ENCODE results near the gene HOXA13.

HOXA13 gene

DNA sequence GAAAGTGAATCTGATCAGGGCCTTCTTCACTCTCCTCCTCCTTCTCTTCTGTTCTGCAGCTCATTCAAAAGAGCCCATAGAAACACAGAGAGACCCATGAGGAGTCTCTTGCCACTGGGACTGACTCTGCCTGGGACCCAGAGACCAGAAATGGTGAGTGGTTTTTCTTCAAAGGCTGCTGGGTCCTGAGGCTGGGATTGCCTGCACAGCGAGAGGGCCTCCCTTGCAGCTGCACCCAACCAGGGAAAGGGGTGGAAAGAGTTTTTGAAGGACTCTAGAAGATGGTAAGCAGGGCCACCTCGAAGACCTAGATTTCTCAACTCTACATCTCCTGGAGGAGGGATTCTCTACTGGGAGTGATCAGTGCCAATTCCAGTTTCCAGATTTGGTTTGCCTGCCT is 15.5 kb upstream of the HOXA13 start:
- Mint-ChIP-seq H3K4me3 (no peak overlapping the region), H3K36me3 (no peaks in the 10 kb centered on the region), H3K27ac (no peak overlapping the region), H3K9me3 (no peaks in the 10 kb centered on the region), H3K4me1 (peaks cover 12% of the 10 kb centered on the region), H3K27me3 (peaks cover 67% of the 10 kb centered on the region)

DNA sequence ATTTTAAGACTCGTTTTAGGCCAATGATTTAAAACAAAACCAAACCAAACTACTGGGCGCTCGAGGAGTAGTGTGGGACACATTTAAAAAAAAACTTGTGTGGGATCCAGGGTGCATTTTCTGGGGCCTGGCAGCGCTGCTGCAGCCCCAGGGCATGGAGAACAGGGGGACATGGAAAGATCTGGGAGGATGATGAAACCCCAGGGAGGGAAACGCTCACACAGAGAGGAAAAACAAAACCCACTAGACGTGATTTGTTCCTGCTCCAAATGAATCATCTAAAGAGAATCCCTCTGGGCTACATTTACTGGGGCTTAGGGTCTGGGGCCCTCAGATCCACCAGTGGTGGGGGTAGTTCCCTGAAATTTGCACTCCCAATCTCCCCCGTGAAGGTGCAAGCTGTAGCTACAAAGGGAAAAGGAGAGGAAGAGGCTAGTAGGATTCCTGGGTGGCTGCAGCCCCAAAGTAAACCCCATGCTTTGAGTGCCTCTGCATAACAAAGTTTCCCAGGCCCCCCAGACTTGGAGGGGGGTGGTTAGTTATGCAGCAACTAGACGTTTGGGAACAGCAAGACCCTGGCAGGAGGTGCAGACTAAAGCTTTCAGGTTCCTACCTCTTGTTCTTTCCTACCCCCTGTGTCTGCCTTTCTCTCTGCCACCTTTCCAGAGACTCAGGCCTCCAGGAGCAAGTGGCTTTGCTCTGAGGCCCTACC is 14.5 kb upstream of the HOXA13 start:
- Mint-ChIP-seq H3K27me3 (peaks cover 62% of the 10 kb centered on the region), H3K4me1 (peaks cover 15% of the 10 kb centered on the region), H3K27ac (no peak overlapping the region), H3K4me3 (no peak overlapping the region), H3K9me3 (no peaks in the 10 kb centered on the region), H3K36me3 (no peaks in the 10 kb centered on the region)

DNA sequence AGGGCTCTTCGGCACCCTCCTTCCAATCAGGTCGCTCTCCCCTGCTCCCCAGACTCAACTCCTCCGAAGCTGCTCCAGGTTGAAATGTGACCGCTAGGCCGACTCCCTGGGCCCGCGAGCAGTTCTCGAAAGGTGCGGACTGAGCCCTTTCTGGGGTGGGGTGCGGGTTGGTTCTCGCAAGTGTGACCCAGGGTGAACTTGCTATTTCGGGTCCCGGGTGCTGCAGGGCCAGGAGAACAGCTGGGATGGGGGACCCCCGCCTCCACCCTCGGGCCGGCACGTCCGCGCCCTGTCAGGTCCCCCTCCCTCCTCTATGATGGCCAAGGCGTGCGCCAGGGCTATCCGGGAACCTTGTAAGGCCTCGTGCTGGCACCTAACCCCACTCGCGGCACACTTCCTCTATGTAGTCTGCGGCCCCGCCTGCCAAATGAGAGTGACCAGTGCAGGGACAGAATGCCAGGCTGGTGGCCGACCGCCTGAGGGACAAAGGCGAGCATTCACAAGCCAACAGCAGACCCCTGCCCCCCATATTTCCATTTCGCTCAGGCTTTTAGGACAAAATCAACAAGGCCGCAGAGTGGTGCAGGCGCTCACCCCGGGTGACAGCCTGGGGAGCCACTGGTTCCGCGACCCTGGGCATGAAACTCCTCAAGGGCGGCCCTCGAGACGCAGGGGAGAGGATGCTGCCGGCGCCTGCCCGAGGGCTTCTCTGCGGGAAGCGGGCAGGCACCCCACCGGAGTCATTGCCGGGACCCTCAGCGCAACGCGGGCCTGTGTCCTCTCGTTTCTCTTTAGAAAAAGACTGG is 13.7 kb upstream of the HOXA13 start:
- no peaks in the 10 kb centered on the region for H3K36me3 Mint-ChIP-seq
- peaks cover 15% of the 10 kb centered on the region for H3K4me1 Mint-ChIP-seq
- H3K4me3 Mint-ChIP-seq, result no peak overlapping the region
- no peak overlapping the region for H3K27ac Mint-ChIP-seq
- H3K27me3 Mint-ChIP-seq, result peaks cover 64% of the 10 kb centered on the region
- H3K9me3 Mint-ChIP-seq, result no peaks in the 10 kb centered on the region

DNA sequence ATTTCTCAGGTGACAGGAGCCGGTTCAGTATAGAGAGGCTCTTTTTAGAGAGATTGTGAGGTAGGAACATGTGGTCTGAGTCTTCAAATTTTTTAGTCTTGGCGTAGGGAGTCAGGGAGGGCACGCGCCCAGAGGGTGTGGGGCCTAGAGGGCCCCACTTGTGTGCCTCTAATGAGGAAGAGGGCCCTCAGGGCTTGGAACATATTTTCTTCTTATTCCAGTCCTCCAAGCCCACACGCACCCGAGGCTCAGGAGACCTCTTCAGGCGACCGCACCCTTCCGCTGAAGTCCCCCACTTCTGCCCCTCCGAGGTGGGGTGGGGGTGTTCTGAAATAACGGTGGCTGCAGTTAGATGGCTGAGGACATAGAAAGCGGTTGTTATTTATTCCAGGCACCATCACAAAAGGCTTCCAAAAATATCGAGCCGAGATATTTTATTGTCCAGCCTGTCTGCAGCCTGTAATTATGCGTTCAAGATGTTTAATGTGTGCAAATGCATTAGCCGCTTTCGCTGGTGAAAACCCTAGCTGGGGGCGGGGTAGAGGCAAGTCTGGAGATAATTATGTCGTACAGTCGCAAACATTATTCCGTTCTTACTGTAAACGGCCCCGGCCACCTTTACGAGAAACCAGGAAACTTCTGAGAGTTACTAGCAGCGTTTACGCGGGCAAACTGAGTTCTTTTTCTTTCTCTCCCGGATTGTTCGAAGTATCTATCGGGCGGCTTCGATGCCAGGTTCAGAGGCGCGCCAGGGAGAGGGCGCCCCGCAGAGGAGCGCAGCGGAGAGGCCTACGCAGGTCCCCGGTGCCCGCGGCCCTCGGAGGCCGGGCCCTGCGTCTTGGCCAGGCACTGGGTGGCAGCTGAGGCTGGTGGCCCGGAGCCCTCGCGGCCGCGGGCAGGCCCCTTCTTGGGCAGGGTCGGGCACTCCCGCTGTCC is 12.9 kb upstream of the HOXA13 start:
- Mint-ChIP-seq H3K9me3 (no peaks in the 10 kb centered on the region), H3K4me1 (peaks cover 15% of the 10 kb centered on the region), H3K27ac (no peak overlapping the region), H3K27me3 (peaks cover 67% of the 10 kb centered on the region), H3K4me3 (no peak overlapping the region), H3K36me3 (no peaks in the 10 kb centered on the region)

DNA sequence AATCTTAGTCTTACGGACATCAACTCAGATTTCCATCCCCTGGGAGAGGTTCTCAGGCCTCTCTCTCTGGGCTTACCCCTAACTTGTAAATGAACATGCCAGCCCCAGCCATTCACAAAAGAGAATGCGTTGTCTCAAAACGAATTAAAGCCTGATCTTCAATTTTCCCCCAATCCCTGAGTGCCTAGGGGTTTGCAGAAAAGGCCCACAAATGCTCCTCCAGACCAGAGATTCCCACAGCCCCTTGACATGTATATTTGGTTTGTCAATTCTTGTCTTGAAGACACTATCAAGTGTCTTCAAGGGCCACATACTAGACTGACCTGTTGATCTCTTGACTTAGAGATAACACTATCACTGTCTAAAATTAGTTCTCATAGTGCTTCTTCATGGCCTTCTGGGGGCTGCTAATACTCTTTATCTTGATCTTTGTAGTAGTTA is 11.9 kb upstream of the HOXA13 start:
- Mint-ChIP-seq H3K27ac (no peak overlapping the region), H3K9me3 (no peaks in the 10 kb centered on the region), H3K27me3 (peaks cover 68% of the 10 kb centered on the region), H3K4me1 (peaks cover 15% of the 10 kb centered on the region), H3K36me3 (no peaks in the 10 kb centered on the region), H3K4me3 (no peak overlapping the region)

DNA sequence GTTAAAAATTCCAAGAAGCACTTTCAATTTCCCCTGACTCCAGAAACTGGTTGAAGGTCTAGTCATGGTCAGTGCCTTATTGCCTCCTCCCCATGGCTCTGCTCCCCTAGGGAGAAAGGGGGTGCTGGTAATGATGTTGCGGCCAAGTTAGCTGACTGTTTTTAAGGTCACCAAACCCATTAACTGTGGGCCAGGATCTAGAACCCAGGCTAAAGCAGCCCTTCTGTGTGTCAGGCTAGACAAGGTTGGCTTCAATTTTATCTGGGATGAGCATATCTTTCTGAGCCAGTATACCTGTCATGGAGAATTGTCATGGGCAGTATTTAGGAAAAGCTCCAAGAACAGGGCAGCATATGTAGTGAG is 11.2 kb upstream of the HOXA13 start:
- Mint-ChIP-seq H3K27ac (no peak overlapping the region), H3K9me3 (no peaks in the 10 kb centered on the region), H3K36me3 (no peaks in the 10 kb centered on the region), H3K4me1 (peaks cover 16% of the 10 kb centered on the region), H3K27me3 (peaks cover 69% of the 10 kb centered on the region), H3K4me3 (no peak overlapping the region)

DNA sequence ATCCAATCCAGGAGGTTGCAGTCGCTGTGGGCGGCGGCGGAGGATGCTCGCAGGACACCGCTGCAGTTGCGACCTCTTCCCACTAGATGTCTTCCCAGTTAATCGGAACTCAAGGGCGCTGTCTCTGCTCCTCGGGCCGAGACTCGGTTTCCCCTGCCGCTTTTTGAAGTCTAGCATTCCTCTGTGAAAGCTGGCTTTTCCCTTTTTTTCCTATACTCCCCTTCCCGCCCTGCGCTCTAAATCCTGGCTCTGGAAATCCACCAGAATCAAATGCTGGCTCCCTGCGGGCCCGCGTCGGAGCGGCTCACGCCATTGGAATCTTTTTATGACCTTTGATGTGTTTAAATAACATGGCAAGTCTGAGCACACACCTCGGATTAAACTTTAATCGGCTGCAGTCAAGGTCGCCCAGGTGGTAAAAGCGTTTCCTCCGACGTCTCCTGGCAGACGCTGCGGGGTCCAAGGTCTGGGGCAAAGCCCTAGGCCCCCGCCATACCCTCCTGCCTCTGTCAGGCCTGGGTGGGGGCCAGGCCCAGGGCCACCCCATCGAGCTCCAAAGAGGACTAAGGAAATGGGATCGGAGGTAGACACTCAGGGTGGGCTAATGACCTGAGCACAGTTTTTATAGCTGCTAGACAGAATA is 10.7 kb upstream of the HOXA13 start:
- H3K36me3 Mint-ChIP-seq, result no peaks in the 10 kb centered on the region
- peaks cover 20% of the 10 kb centered on the region for H3K4me1 Mint-ChIP-seq
- peak overlapping the region; percentile 47 for H3K4me3 Mint-ChIP-seq
- H3K27me3 Mint-ChIP-seq, result peaks cover 69% of the 10 kb centered on the region
- H3K27ac Mint-ChIP-seq, result no peak overlapping the region
- H3K9me3 Mint-ChIP-seq, result no peaks in the 10 kb centered on the region

DNA sequence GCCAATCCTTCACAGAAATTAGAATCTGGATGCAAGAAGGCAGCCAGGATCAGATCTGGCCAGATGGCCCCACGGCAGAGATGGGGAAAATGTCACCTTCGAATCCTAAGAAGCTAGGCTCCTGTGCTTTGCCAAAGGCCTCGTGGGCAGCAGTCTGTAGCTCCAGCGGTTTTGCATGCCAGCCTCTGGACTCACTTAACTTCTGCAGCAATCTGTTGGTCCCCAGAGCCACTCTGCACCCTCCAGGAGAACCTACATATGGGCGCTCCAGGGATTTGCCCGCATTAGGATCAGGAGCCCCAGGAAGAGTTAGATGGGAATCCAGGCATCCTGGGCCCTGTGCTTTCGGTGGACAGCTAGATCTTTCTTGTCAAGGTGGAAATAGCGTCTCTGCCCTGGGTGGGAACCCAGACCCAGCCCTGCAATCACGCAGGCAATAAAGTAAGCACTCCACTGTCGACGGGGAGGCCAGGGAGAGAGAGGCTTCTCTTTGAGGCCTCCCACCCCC is 10.1 kb upstream of the HOXA13 start:
- no peak overlapping the region for H3K27ac Mint-ChIP-seq
- H3K9me3 Mint-ChIP-seq, result no peaks in the 10 kb centered on the region
- H3K27me3 Mint-ChIP-seq, result peaks cover 68% of the 10 kb centered on the region
- H3K4me1 Mint-ChIP-seq, result peaks cover 24% of the 10 kb centered on the region
- H3K36me3 Mint-ChIP-seq, result no peaks in the 10 kb centered on the region
- peak overlapping the region; percentile 47 for H3K4me3 Mint-ChIP-seq

DNA sequence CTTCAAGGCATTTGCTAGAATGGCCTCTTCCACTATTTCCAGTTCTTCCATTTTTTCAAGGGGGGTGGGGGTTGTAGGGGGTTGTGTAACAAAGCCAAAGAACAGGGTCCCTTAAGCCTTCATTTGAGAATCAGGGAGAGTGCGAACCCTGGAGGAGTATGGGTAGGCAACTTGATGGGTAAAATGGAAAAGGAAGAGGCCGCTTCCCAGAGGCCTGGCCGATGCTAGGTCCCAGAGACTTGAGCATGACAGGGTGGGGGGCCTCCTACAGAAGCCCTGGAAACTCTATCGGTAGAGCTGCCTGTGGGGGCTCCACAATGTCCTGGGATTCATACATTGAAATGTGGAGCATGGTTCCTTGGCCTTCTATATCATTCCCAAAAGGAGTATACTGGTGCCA is 9.1 kb upstream of the HOXA13 start:
- no peaks in the 10 kb centered on the region for H3K36me3 Mint-ChIP-seq
- H3K9me3 Mint-ChIP-seq, result no peaks in the 10 kb centered on the region
- H3K4me3 Mint-ChIP-seq, result no peak overlapping the region
- no peak overlapping the region for H3K27ac Mint-ChIP-seq
- H3K4me1 Mint-ChIP-seq, result peaks cover 29% of the 10 kb centered on the region
- H3K27me3 Mint-ChIP-seq, result peaks cover 67% of the 10 kb centered on the region

DNA sequence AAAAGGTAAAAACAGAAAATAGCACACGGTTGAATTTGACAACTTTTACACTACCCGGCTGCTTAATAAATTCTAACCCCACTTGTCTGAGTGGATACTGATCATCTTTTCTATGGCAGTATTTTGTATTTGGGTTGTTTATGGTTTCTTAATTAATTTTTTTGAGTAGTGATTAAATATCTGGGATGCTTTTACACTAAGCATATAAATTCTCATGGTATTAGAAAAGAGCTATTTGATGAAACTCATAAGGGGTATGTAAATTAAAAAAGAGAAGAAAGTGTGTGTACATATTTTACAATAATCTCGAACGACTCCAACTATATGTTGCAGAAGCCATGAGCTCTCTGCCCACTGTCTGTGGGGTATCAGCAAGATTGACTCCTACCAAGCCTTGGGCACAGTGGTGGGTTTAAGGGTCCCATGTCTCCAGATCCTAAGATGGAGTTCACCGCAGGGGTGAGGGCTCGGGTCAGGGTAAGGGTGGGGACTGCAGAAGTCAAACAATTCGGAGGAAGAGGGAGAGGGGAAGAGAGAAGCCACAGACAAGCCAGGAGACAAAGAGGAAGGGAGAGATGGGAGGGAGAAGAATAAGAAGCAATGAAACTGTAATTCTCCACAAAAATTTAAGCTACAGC is 7.6 kb upstream of the HOXA13 start:
- H3K4me1 Mint-ChIP-seq, result peaks cover 23% of the 10 kb centered on the region
- H3K27ac Mint-ChIP-seq, result no peak overlapping the region
- no peak overlapping the region for H3K4me3 Mint-ChIP-seq

DNA sequence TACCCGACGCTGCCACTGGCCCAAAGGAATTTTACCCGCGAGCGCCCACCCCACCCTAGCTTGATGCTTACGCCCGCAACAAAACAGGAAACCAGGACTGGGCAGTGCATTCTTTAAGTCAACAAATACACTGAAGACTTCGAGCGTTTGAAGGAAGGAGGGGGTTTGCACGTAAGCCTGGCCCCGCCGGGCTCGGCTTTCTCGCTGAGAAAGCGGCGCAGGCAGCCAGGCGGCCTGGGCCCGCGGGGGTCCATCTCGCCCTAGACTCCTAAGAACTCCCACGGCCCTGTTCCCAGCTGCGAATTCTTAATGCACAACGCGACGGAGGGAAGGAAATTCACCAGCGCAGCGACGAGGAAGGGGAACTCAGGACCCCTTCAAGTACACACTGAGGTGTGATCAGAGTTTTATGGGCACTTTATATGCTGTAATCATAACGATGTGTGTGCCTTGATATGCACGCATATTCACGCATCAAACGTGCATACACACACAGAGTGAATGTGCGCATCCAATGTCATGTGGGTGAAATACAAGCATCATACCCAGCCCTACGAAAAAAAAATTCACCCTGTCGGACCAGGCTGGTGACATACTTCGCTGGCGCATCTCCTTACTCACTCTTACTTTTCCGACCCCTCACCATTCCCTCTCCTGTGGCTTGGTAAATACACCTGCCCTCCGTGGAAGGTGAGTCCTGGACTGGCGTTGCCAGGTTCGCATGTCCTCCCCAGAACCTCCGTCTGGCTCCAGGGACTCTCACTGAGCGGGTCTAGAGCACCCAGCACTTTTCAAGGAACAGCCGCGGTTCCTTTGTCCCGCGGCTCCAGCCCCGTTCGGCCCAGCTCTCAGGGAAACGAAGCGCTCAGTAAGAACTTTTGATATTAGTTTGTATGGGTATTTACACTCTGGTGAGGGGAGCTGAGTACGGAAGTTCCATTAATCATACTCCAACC is 5.7 kb upstream of the HOXA13 start:
- Mint-ChIP-seq H3K9me3 (no peaks in the 10 kb centered on the region), H3K27ac (no peak overlapping the region), H3K27me3 (peaks cover 70% of the 10 kb centered on the region), H3K4me3 (peak overlapping the region; percentile 54), H3K36me3 (no peaks in the 10 kb centered on the region), H3K4me1 (peaks cover 36% of the 10 kb centered on the region)

More for the DNA sequence above, 7.6 kb upstream of the HOXA13 start:
- Mint-ChIP-seq H3K27me3 (peaks cover 69% of the 10 kb centered on the region), H3K9me3 (no peaks in the 10 kb centered on the region), H3K36me3 (no peaks in the 10 kb centered on the region)

DNA sequence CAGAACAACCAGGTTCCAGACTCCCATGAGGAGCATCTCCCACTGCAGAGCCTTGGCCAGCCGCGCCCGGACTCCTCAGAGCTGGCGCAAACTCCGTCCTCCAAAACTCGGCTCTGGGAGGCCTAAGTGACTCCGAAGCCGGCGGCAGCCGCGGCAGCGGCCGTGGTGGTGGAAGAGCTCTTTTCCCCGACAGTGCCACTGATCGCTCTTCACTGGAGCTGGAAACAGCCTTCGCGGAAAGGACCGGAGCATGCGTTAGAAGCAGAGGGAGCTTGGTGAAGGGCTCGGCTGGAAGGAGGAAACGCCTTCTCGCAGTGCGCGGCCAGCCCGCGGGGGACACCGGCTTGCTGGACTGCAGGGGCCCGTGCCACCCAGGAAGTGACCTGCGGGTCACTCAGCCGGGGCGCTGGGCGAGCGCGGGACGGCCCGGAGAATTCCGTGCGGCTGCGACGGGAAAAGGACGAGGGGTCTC is 5.0 kb upstream of the HOXA13 start:
- H3K36me3 Mint-ChIP-seq, result no peaks in the 10 kb centered on the region
- H3K4me1 Mint-ChIP-seq, result peaks cover 34% of the 10 kb centered on the region
- H3K4me3 Mint-ChIP-seq, result no peak overlapping the region
- H3K27ac Mint-ChIP-seq, result no peak overlapping the region
- peaks cover 67% of the 10 kb centered on the region for H3K27me3 Mint-ChIP-seq
- H3K9me3 Mint-ChIP-seq, result no peaks in the 10 kb centered on the region

DNA sequence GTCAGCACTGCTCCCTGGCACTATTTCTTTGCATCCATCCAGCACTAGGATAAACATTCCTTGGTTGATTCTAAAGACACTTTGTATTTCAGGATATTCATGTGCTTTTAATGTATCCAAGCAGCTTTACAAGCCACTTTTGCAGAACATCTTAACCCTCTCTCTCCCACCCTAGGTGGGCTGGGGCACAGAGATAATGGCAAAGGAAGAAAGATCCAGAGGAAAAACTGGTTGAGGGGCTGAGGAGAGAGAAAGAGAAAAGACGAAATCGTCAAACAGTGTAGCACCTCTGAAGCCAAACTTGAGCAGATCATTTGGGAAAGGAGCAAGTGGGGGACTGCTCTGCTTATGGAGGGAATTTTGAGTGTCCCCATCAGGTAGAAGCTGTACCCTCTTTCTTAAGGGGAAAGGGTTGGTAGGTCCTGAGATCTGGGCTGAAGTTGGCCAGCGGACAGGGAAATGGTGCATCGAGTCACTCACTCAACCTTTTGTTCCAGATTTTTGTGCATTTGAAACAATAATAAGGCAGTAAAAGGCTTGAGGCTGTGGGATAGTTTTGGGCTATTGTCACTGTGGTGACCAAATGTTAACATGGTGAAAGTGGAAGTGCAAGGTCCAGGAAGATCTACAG is 4.2 kb upstream of the HOXA13 start:
- no peaks in the 10 kb centered on the region for H3K36me3 Mint-ChIP-seq

More for the DNA sequence above, 4.2 kb upstream of the HOXA13 start:
- no peak overlapping the region for H3K27ac Mint-ChIP-seq
- no peak overlapping the region for H3K4me3 Mint-ChIP-seq
- H3K27me3 Mint-ChIP-seq, result peaks cover 65% of the 10 kb centered on the region
- peaks cover 36% of the 10 kb centered on the region for H3K4me1 Mint-ChIP-seq
- no peaks in the 10 kb centered on the region for H3K9me3 Mint-ChIP-seq
